Measurements from ENCODE around the gene STIL.
"Not testable (repeated sequence)": the region's sequence is repeated elsewhere in the genome, so short reads cannot be mapped to it uniquely, and the experiment has no call there.

Gene STIL

DNA sequence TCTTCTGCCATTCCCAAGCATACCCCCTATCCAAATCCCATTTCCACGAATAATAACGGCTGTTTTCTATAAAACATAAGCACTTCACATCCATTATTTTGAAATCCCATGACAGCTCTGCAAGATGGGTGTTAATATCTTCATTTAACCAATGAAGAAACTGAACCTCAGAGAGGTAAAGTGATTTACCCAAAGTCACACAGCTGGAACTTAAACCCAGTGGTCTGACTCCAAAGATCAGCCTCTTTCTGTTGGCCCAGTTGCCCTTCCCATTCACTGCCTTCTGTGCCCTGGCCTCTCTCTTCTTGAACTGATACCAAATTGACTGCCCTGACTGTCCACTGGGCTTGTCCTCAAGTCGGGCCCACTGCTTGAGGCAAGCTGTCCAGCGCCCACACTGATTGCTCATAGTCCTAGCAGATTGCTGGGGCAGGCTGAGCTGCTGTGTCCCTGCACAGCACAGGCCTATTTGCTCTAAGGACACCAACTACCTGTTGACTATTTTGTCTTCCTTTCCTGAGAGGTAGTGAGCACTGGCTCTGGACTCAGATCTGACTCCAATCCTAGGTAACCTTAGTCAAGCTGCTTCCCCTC lies 101.2 kb downstream of the STIL start:
- DNase-seq (ENCODE audit: insufficient read length), result no peak
- FAIRE-seq, result no peak
- TF ChIP-seq POLR2AphosphoS5 (IDR thresholded peaks at IDR 0.05; ENCODE audit: low read depth, low read length) (no peak), TAF1 (IDR thresholded peaks at IDR 0.05; ENCODE audit: borderline replicate concordance, low read depth, low read length) (no peak), POLR2A (IDR thresholded peaks at IDR 0.05; ENCODE audit: low read depth, low read length) (no peak)

DNA sequence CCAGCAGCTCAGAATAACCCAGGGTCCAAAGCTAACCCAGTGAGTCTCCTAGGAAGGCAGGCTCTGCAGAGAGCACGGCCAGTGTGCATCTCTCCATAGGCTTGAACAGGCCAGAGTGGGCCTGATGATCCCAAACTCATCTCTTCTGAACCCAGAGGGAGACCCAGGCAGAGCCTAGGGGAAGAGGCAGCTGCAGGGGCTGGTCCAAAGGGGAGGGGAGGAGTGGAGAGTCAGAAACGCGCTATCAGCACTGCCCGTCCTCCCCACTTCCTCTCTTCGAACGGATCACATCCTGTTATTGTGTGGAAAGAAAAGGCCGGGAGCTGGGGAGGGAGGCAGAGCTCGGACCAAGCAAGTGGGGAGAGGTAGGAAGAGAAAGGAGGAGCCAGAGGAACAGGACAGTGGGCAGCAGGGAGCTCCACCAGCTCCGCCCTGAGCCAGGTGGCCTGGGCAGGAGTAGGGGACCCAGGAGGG lies 102.1 kb downstream of the STIL start:
- TF ChIP-seq POLR2AphosphoS5 (IDR thresholded peaks at IDR 0.05; ENCODE audit: low read depth, low read length), result no peak
- no peak for TF ChIP-seq TAF1 (IDR thresholded peaks at IDR 0.05; ENCODE audit: borderline replicate concordance, low read depth, low read length)
- no peak for TF ChIP-seq POLR2A (IDR thresholded peaks at IDR 0.05; ENCODE audit: low read depth, low read length)
- FAIRE-seq (no peak), DNase-seq (ENCODE audit: insufficient read length) (no peak)

DNA sequence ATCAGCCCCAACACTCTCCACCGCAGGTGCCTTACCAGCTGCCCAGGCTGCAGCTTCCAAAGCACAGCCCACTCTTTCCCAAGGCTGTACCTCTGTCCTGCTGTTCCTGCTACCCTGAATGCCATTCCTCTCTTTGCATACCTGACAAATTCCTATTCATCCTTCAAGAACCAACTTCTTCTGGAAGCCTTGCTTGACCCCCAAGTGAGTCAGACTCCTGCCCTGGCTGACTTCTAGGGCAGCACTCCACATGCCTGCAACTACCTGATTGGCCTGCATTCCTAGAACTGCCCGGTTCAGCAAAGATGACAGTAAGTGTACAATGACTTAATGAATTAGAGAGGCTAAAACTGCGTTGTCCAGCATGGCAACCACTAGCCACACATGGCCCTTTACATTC lies 103.3 kb downstream of the STIL start:
- FAIRE-seq, result no peak
- TF ChIP-seq POLR2AphosphoS5 (IDR thresholded peaks at IDR 0.05; ENCODE audit: low read depth, low read length), result no peak
- TF ChIP-seq POLR2A (IDR thresholded peaks at IDR 0.05; ENCODE audit: low read depth, low read length), result no peak
- TF ChIP-seq TAF1 (IDR thresholded peaks at IDR 0.05; ENCODE audit: borderline replicate concordance, low read depth, low read length), result no peak

DNA sequence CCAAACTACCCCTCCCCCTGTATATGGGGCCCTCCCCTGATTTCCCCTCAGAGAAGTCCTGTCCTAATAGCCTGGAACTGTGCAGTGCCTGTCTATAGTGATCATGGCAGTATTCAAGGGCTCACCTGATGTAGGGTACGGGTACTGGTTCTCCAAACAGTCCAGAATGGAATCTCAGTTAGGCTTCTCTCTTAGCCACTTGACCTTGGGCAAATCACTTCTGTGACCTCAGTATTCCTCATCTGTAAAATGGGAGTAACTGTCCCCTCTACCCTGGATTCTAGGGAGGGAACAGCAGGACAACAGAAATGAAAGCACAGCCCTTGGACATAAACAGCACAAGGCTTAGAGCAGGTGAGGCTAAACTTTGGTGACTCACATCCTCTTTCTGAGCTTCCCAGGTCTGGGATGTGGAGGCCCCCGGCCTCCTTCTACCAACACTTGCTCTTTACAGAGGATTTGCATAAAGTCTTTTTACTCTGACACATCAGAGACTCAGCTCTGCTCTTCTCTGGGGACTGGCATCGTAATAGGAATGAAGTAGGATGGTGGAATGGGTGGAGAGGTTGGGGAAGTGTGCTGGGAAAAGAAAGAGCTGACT lies 104.1 kb downstream of the STIL start:
- TF ChIP-seq POLR2A (IDR thresholded peaks at IDR 0.05; ENCODE audit: low read depth, low read length) (no peak), TAF1 (IDR thresholded peaks at IDR 0.05; ENCODE audit: borderline replicate concordance, low read depth, low read length) (no peak), POLR2AphosphoS5 (IDR thresholded peaks at IDR 0.05; ENCODE audit: low read depth, low read length) (no peak)
- DNase-seq (ENCODE audit: insufficient read length), result no peak
- FAIRE-seq, result no peak

More for the DNA sequence above, 103.3 kb downstream of the STIL start:
- no peak for DNase-seq (ENCODE audit: insufficient read length)

DNA sequence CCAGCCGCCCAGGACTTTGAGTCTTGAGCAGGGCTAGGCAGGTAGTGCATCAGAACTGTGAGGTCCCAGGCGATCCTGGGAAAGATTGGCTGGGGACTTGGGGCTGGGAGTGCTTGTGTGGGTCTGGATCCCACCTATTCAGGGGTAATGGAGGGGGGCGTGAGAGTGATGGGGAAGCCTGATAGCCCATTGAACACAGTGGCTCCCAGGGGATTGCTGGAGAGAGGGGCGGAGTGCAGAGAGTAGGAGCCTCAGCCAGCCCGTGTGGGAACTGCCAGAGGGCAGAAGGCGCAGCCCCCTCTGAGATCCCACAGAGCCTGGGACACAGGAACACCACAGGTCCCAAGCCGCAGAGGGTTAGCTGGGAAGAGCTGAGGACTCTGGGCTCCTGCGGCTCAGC lies 104.9 kb downstream of the STIL start:
- TF ChIP-seq POLR2AphosphoS5 (IDR thresholded peaks at IDR 0.05; ENCODE audit: low read depth, low read length), result no peak
- TF ChIP-seq POLR2A (IDR thresholded peaks at IDR 0.05; ENCODE audit: low read depth, low read length), result no peak
- DNase-seq (ENCODE audit: insufficient read length), result no peak
- no peak for FAIRE-seq

DNA sequence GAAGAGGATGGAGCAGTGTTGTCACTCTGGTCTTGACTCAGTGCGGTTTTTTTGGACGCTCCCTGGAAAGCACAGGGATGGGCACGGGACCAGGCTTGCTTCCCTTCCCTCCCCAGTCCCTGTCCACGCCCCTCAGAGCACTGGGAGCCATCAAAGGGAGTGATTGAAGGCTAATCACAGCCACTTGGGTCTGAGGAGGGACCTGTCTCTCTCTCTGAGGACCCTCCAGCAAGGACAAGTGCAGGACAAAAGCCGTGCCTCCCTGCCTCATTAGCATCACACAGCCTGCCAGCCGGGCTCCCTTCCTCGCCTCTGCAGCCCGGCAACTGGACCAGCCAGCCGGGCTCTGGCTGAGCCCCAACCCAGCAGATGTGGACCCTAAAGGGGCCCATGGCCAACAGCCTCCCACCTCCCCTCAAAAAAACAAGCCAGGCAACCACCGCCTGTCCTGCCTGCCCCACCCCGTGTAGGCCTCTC lies 105.5 kb downstream of the STIL start:
- FAIRE-seq, result no peak
- no peak for DNase-seq (ENCODE audit: insufficient read length)
- no peak for TF ChIP-seq POLR2A (IDR thresholded peaks at IDR 0.05; ENCODE audit: low read depth, low read length)
- no peak for TF ChIP-seq POLR2AphosphoS5 (IDR thresholded peaks at IDR 0.05; ENCODE audit: low read depth, low read length)
- no peak for TF ChIP-seq TAF1 (IDR thresholded peaks at IDR 0.05; ENCODE audit: borderline replicate concordance, low read depth, low read length)

DNA sequence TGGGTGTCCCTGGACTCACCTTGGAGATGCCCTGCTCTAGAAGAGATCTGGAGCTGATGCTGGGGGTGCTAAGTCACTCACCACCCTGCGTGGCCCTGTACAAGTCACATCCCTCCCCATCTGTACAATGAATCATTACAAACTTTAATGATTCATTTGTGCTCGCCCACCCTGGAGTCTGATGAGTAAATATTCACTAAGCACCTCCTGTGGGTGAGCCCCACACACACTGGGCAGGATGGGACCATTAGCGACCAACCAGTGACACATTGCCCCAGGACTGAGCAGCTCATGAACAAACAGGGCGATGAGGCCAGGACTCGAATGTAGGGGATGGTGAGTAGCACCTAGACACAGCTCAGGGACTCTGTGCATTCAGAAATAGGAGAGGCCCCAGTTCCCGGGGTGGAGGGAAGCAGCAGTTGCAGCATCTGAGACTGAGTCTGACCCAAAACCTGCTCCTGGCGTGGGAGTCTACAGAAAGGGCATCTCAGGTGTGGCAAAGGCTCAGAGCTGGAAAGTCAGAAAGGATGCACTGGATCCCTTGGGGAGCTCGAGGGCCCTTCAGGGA lies 106.1 kb downstream of the STIL start:
- no peak for TF ChIP-seq POLR2A (IDR thresholded peaks at IDR 0.05; ENCODE audit: low read depth, low read length)
- TF ChIP-seq TAF1 (IDR thresholded peaks at IDR 0.05; ENCODE audit: borderline replicate concordance, low read depth, low read length), result no peak
- TF ChIP-seq POLR2AphosphoS5 (IDR thresholded peaks at IDR 0.05; ENCODE audit: low read depth, low read length), result no peak
- no peak for DNase-seq (ENCODE audit: insufficient read length)

DNA sequence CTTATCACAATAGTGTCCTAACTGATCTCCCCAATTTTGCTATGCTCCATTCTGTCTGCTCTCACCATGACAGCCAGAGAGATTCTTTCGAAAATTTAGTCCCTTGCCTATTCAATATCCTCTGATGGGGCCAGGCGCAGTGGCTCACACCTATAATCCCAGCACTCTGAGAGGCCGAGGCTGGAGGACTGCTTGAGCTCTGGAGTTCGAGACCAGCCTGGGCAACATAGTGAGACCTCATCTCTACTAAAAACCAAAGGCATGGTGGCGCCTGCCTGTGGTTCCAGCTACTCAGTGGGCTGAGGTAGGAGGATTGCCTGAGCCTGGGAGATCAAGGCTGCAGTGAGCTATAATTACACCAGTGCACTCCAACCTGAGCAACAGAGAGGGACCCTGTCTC lies 108.0 kb downstream of the STIL start:
- FAIRE-seq (no peak), DNase-seq (ENCODE audit: insufficient read length) (no peak)
- no peak for TF ChIP-seq POLR2A (IDR thresholded peaks at IDR 0.05; ENCODE audit: low read depth, low read length)
- TF ChIP-seq POLR2AphosphoS5 (IDR thresholded peaks at IDR 0.05; ENCODE audit: low read depth, low read length), result no peak
- no peak for TF ChIP-seq TAF1 (IDR thresholded peaks at IDR 0.05; ENCODE audit: borderline replicate concordance, low read depth, low read length)

More for the DNA sequence above, 106.1 kb downstream of the STIL start:
- FAIRE-seq, result no peak

DNA sequence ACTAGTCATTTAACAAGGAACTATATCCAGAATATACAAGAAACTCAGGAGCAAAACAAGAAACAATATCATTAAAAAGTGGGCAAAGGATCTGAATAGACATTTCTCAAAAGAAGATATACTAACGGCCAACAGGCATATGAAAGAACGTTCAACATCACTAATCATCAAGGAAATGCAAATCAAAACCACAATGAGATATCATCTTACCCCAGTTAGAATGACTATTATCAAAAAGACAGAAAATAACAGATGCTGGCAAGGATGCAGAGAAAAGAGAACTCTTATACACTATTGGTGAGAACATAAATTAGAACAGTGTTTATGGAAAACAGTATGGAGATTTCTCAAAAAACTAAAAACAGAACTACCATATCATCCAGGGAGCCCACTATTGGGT lies 110.4 kb downstream of the STIL start:
- DNase-seq (ENCODE audit: insufficient read length); FAIRE-seq: not testable (repeated sequence)

DNA sequence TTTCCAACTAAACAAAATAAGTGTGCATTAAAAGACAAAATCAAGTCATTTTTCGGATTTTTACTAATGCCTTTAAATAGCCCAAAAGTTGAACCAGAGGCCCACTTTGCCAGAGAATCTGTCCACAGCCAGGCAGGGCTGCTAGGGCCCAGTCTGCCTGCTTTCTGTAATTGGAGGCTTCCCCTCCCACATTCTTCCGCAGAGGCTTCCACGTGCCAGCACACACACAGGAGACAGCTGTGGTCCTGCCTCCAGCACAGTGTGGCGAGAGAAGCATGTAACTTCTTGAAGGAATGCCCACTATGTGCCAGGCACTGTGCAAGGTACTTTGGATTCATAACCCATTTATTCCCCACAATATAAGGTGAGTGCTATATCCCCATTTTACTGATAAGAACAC lies 112.8 kb downstream of the STIL start:
- no peak for FAIRE-seq
- TF ChIP-seq POLR2AphosphoS5 (IDR thresholded peaks at IDR 0.05; ENCODE audit: low read depth, low read length) (no peak), TAF1 (IDR thresholded peaks at IDR 0.05; ENCODE audit: borderline replicate concordance, low read depth, low read length) (no peak), POLR2A (IDR thresholded peaks at IDR 0.05; ENCODE audit: low read depth, low read length) (no peak)
- DNase-seq (ENCODE audit: insufficient read length), result no peak

All from GM12892 (cell line).